Measurements from ENCODE around the gene SRSF3.
"Not testable (repeated sequence)": the region's sequence is repeated elsewhere in the genome, so short reads cannot be mapped to it uniquely, and the experiment has no call there.

SRSF3 gene

GRCh38 chr6:36649701-36650484 is 55.7 kb downstream of the SRSF3 start:
- no peak for DNase-seq (ENCODE audit: low spot score)

- DNase-seq (ENCODE audit: low spot score): no peak
Measured at GRCh38 chr6:36650848-36651478, 56.8 kb downstream of the SRSF3 start.

GRCh38 chr6:36651659-36652379 is 57.7 kb downstream of the SRSF3 start:
- DNase-seq (ENCODE audit: low spot score): no peak

DNA sequence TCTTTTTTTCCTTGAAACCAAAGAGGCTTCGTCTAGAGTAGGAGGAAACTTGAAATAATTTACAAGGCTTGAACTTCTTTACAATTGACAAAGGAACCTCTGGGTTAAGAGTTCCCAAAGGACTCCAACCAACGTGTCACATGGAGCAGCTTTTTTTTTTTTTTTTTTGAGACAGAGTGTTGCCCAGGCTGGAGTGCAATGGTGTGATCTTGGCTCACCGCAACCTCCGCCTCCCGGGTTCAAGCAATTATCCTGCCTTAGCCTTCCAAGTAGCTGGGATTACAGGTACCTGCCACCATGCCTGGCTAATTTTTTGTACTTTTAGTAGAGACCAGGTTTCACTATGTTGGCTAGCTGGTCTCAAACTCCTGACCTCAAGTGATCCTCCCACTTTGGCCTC is 60.3 kb downstream of the SRSF3 start:
- not testable (repeated sequence) for DNase-seq (ENCODE audit: low spot score)
